Stimulated activated CD4-positive, alpha-beta T cell treated with anti-CD3 and anti-CD28 coated beads, TNF-alpha, amount 100 ng/mL, for 4 hours (primary cell): ENCODE results near the gene RFNG.

Experiments used
- DNase-seq, 3 experiments: peaks; one replicate each; pipeline ENCODE4 v3.0.0-alpha.2; 2020; ENCODE audit warnings: low read depth in 3 of 3

RFNG gene

DNA sequence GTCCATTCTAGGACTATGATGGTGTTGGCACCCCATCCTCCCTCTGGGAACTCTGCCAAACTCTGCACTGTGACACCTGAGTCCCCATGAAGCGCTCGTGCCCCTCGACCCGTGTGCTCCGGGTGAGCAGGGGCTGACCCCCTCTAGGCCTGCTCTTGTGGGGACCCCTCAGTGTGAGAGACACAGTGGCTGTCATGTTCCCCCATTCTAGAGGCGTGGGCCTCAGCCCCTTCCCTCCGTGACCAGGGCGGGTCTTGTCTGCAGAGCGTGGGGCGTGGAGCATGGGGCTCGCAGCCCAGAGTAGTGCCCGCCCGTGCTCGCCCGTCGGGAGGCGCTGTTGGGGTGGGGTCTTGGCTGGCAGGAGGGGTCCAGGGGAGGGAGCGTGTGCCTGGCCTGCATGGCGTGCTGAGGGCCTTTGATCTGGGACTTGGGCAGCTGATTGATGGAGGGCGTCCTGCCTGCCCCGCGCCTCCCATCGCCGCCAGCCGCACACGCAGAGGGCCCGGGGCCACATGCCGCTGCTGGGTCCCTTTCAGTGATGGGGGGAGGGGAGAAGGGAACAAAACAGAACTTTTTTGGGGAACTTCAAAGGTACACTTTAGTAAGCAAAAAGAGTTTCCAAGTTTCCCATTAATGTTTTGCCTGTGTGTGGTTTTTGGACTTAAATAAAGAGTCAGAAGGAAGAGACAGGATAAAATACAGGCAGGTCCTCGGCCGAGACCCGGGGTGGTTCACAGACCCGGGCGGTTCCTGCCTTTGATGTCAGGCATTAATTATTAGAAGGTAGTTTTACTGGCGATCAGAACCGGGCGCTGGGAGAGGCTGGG lies 51.4 kb downstream of the RFNG start:
- DNase-seq = no peak

DNA sequence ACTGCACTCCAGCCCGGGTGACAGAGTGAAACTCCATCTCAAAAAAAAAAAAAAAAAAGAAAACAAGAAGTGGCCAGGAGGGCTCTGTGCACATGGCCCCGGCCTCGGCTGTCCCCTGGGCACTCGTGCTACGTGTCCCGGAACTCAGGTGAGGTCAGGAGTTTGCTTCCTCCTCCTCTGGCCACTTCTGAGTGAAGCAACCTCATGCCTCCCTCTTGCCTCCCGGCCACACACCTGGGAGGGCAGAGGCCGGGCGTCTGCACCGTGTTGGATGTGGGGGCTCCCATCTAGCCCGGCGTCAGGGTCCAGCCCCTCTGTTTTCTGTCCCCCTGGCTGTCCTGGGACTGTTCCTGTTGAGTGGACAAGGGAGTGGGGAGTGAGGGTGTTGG lies 52.0 kb downstream of the RFNG start:
- no peak for DNase-seq

DNA sequence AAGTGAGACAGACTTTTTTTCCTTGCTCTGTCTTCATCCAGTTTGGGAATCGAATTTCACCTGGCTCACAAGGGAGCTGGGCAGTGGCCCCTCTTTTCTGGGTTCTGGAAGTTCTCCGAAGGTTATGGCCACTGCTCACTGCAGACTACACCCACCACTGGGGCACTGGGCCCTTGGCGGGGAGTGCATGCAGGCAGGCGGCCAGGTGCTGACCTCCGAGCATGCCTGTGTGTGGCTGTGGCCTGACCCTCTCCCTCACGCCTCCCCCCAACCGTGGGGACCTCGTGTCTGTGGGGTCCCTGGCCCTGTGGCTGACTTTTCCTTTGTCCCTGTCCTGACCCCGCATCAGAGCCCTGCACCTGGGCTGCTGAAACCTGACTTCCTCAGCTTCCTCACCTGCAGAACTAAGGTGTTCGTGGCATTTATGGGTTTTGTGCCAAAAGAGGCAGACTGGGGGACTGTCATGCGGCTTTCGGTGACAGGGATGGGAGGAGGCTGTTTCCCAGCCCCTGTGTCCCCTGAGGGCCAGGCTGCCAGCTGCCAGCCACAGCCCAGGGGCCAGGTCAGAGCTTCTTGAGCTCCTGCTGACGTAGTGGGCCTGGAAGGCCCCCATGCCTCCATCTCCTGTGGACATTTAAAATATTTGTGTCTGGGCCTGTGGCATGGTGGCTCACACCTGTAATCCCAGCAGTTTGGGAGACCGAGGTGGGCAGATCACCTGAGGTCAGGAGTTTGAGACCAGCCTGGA lies 52.7 kb downstream of the RFNG start:
- DNase-seq = no peak

DNA sequence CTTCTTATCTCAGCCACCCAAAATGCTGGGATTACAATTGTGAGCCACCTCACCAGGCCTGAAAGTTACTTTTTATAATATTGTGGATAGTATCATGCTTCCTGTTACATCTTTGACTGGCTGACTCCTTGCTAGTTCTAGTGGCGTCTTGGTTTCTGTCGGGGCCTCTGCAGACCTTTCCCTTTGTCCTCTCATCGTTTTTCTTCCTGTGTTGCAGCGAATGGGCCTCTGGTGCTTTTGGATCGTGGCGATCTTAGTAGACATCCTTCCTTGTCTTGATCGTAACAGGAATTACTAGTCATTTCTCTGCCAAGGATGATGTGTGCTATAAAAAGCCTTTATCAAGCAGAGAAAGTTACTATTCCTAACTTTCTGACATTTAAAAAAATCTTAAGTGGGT lies 53.4 kb downstream of the RFNG start:
- no peak for DNase-seq
